Nephron (organoid): ENCODE results near the gene RING1.

Experiments used
- H3K27ac Mint-ChIP-seq, 3 experiments: 2 replicates each; pipeline ENCODE4 v1.8.0; 2020; ENCODE audit warnings: mixed read lengths in 3 of 3, mild to moderate bottlenecking in 2 of 3, moderate library complexity in 1 of 3
- H3K27me3 Mint-ChIP-seq: 2 replicates; pipeline ENCODE4 v1.8.0; 2021; ENCODE audit warnings: low read depth, mild to moderate bottlenecking, moderate library complexity, mixed read lengths
- H3K36me3 Mint-ChIP-seq: 2 replicates; pipeline ENCODE4 v1.8.0; 2020; ENCODE audit warnings: low read depth, mixed read lengths
- H3K4me1 Mint-ChIP-seq: 2 replicates; pipeline ENCODE4 v1.8.0; 2020; ENCODE audit warnings: mixed read lengths
- H3K4me3 Mint-ChIP-seq, 3 experiments: 2 replicates each; pipeline ENCODE4 v1.8.0; 2020; ENCODE audit warnings: mild to moderate bottlenecking in 3 of 3, mixed read lengths in 3 of 3, moderate library complexity in 2 of 3
- H3K9me3 Mint-ChIP-seq: 2 replicates; pipeline ENCODE4 v1.8.0; 2020; ENCODE audit warnings: mixed read lengths
- CTCF ChIP-seq, 3 experiments: fragments of 200-600 bp; sonication (generic); IDR thresholded peaks; one replicate each; pipeline ENCODE4 v1.5.0; 2021; ENCODE audit warnings: antibody characterized with exemption in 3 of 3; ENCODE audit not compliant: unreplicated experiment in 3 of 3

RING1 gene

GRCh38 chr6:33202799-33203198 is 5.5 kb upstream of the RING1 start:
- peak overlapping the region; percentile 99 to 100 (median 100) for H3K4me3 Mint-ChIP-seq
- peaks cover 70% of the 10 kb centered on the region for H3K4me1 Mint-ChIP-seq
- TF ChIP-seq CTCF (IDR thresholded peaks at IDR 0.05; ENCODE audit: unreplicated experiment in 3 of 3): no peak
- no peaks in the 10 kb centered on the region for H3K27me3 Mint-ChIP-seq
- H3K27ac Mint-ChIP-seq: peak overlapping the region; percentile 97 to 100 (median 99)
- peaks cover 35% of the 10 kb centered on the region for H3K36me3 Mint-ChIP-seq
- no peaks in the 10 kb centered on the region for H3K9me3 Mint-ChIP-seq

GRCh38 chr6:33203443-33204164 is 4.7 kb upstream of the RING1 start:
- Mint-ChIP-seq H3K27ac (peak overlapping the region; percentile 92 to 99 (median 97)), H3K4me1 (peaks cover 62% of the 10 kb centered on the region), H3K9me3 (no peaks in the 10 kb centered on the region), H3K36me3 (peaks cover 35% of the 10 kb centered on the region), H3K27me3 (no peaks in the 10 kb centered on the region), H3K4me3 (peak overlapping the region; percentile 99 to 100 (median 100))
- TF ChIP-seq CTCF (IDR thresholded peaks at IDR 0.05; ENCODE audit: unreplicated experiment in 3 of 3): no peak

GRCh38 chr6:33204165-33204414 is 4.2 kb upstream of the RING1 start:
- H3K4me1 Mint-ChIP-seq: peaks cover 62% of the 10 kb centered on the region
- peaks cover 35% of the 10 kb centered on the region for H3K36me3 Mint-ChIP-seq
- H3K9me3 Mint-ChIP-seq: no peaks in the 10 kb centered on the region
- H3K27me3 Mint-ChIP-seq: no peaks in the 10 kb centered on the region
- TF ChIP-seq CTCF (IDR thresholded peaks at IDR 0.05; ENCODE audit: unreplicated experiment in 3 of 3): no peak
- peak overlapping the region; percentile 92 to 99 (median 97) for H3K27ac Mint-ChIP-seq
- H3K4me3 Mint-ChIP-seq: peak overlapping the region; percentile 99 to 100 (median 100)

- Mint-ChIP-seq H3K27me3 (no peaks in the 10 kb centered on the region), H3K9me3 (no peaks in the 10 kb centered on the region), H3K4me3 (peak within 1 kb of the TSS; percentile 99 to 100 (median 100)), H3K4me1 (peaks cover 67% of the 10 kb centered on the region), H3K36me3 (peaks cover 38% of the 10 kb centered on the region), H3K27ac (peak within 1 kb of the TSS; percentile 92 to 99 (median 97))
- TF ChIP-seq CTCF (IDR thresholded peaks at IDR 0.05; ENCODE audit: unreplicated experiment in 3 of 3): no peak
Measured at GRCh38 chr6:33204415-33205190, 3.7 kb upstream of the RING1 start, which contains the start of gene HSD17B8. Gene HSD17B8 (plus strand): TSS chr6:33204655. CDS start chr6:33204669, 14 bp downstream.

GRCh38 chr6:33205191-33206026 is 2.9 kb upstream of the RING1 start:
- peaks cover 46% of the 10 kb centered on the region for H3K36me3 Mint-ChIP-seq
- no peaks in the 10 kb centered on the region for H3K27me3 Mint-ChIP-seq
- peak overlapping the region; percentile 99 to 100 (median 100) for H3K4me3 Mint-ChIP-seq
- TF ChIP-seq CTCF (IDR thresholded peaks at IDR 0.05; ENCODE audit: unreplicated experiment in 3 of 3): no peak
- H3K27ac Mint-ChIP-seq: peak overlapping the region; percentile 51 to 95 (median 81)
- no peaks in the 10 kb centered on the region for H3K9me3 Mint-ChIP-seq
- peaks cover 68% of the 10 kb centered on the region for H3K4me1 Mint-ChIP-seq
